LoVo (cell line): Measurements from ENCODE around the gene TMSB15C.

Experiments used
- DNase-seq: peaks from one replicate; pipeline ENCODE4 v3.0.0-alpha.2; 2016; ENCODE audit warnings: low spot score

TMSB15C gene

GRCh38 chrX:104045642-104046041, 30.4 kb downstream of the TMSB15C start:
- no peak for DNase-seq

GRCh38 chrX:104041003-104041402, 35.0 kb downstream of the TMSB15C start:
- DNase-seq: no peak

- no peak for DNase-seq
Measured at GRCh38 chrX:104039689-104040505, 36.1 kb downstream of the TMSB15C start, which contains the start of gene H2BW2. TSS of gene H2BW2 (plus strand) at chrX:104039956. CDS start at chrX:104039995, 39 bp downstream.
